Breast epithelium (tissue), 4 donors: ENCODE data around the gene GPBP1L1. TPM values are rescaled to one million over a fixed set of nuclear protein-coding genes. Genes with fewer than 3 reads are reported as not detected.
A peak's percentile ranks its signal among the peaks of the same experiment; 100 is the strongest.

Experiments
- DNase-seq, 2 donors: peaks; one replicate each; pipeline ENCODE4 v3.0.0-alpha.2; 2019; ENCODE audit warnings: low spot score in 2 of 2
- H3K27ac ChIP-seq, 2 donors: fragments of 200-600 bp; sonication (generic) in 1 of 2; one replicate each; pipeline ENCODE4 v1.5.1; 2016 to 2019; ENCODE audit warnings: mild to moderate bottlenecking in 1 of 2
- H3K27me3 ChIP-seq, 2 donors: fragments of 200-600 bp; sonication (generic) in 1 of 2; one replicate each; pipeline versions ENCODE4 v1.5.1 to v1.6.0; 2017 to 2019; ENCODE audit warnings: control low read depth in 1 of 2, mild to moderate bottlenecking in 1 of 2
- H3K36me3 ChIP-seq: fragments of 200-600 bp; one replicate; pipeline ENCODE4 v1.5.1; 2019
- H3K4me1 ChIP-seq, 2 donors: fragments of 200-600 bp; sonication (generic); one replicate each; pipeline ENCODE4 v1.5.1; 2016 to 2019; ENCODE audit warnings: control low read depth in 1 of 2
- H3K4me3 ChIP-seq, 3 donors: fragments of 200-600 bp; sonication (generic); 1 replicate in 2 of 3; 2 replicates in 1 of 3; pipeline ENCODE4 v1.5.1; 2016 to 2019; ENCODE audit warnings: mild to moderate bottlenecking in 3 of 3, moderate library complexity in 2 of 3
- H3K9me3 ChIP-seq, 2 donors: fragments of 200-600 bp; sonication (generic) in 1 of 2; one replicate each; pipeline ENCODE4 v1.5.1; 2016 to 2019; ENCODE audit warnings: control low read depth in 1 of 2
- POLR2A ChIP-seq: fragments of 450-650 bp; IDR thresholded peaks from one replicate; pipeline ENCODE4 v1.6.1; 2016; ENCODE audit warnings: antibody characterized with exemption, mild to moderate bottlenecking, moderate library complexity
- POLR2AphosphoS5 ChIP-seq, 3 donors: sonication (generic); formaldehyde crosslinking; IDR thresholded peaks; one replicate each; pipeline ENCODE4 v1.6.1; 2017; ENCODE audit warnings: antibody characterized with exemption in 3 of 3
- intact Hi-C: fragments of 100-400 bp; cut with DNase I; formaldehyde crosslinking; loops from one replicate; pipeline ENCODE4 v1.15.1; 2023; ENCODE audit warnings: low total_unique reads
- total RNA-seq, 3 donors: library from RNA; depleted of rRNA; stranded (reverse); fragments of >200 nt; gene quantifications; one replicate each; pipeline ENCODE4 v1.1.0, GENCODE V29; 2016
- TF ChIP-seq, protein P1 (sequence below), 3 donors: fragments of 450-650 bp; IDR thresholded peaks; one replicate each; pipeline ENCODE4 v1.5.1; 2016 to 2017; ENCODE audit warnings: antibody characterized with exemption in 3 of 3, mild to moderate bottlenecking in 3 of 3, moderate library complexity in 3 of 3

GPBP1L1 gene
- total RNA-seq, 3 donors from 2014 or later: 103 to 195 (median 114) TPM

DNA sequence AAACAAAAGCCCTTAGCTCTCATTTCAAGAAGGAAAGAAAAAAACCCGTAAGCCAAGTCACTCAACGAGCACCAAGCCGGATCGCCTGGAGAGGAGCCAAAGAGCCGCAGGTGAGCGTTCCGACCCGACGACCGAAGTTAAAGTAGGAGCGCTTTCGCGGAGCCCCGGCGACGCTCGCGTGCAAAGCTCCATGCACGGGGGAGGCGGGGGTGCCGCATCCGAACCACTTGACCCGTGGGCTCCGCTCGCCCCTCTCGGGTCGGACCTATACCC lies 382 bp downstream of the GPBP1L1 start:
- no peaks in the 10 kb centered on the region for H3K36me3 ChIP-seq
- no peaks in the 10 kb centered on the region for H3K27me3 ChIP-seq
- H3K27ac ChIP-seq: peak overlapping the region; percentile 98 to 100
- peaks cover 0 to 5% of the 10 kb centered on the region in 2 donors for H3K4me1 ChIP-seq
- intact Hi-C loops: loop anchor here (10.0 kb wide), 1 partner anchor 101 kb away; the partner anchor contains the start of gene NASP
- TF ChIP-seq, protein P1, sequence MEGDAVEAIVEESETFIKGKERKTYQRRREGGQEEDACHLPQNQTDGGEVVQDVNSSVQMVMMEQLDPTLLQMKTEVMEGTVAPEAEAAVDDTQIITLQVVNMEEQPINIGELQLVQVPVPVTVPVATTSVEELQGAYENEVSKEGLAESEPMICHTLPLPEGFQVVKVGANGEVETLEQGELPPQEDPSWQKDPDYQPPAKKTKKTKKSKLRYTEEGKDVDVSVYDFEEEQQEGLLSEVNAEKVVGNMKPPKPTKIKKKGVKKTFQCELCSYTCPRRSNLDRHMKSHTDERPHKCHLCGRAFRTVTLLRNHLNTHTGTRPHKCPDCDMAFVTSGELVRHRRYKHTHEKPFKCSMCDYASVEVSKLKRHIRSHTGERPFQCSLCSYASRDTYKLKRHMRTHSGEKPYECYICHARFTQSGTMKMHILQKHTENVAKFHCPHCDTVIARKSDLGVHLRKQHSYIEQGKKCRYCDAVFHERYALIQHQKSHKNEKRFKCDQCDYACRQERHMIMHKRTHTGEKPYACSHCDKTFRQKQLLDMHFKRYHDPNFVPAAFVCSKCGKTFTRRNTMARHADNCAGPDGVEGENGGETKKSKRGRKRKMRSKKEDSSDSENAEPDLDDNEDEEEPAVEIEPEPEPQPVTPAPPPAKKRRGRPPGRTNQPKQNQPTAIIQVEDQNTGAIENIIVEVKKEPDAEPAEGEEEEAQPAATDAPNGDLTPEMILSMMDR (IDR thresholded peaks at IDR 0.05): no peak
- TF ChIP-seq POLR2A (no peak), POLR2AphosphoS5 (IDR thresholded peaks at IDR 0.05) (no peak)
- H3K4me3 ChIP-seq: peak overlapping the region; percentile 87 to 91 (median 90)
- DNase-seq: peak; percentile 66 to 81
- H3K9me3 ChIP-seq: no peaks in the 10 kb centered on the region

DNA sequence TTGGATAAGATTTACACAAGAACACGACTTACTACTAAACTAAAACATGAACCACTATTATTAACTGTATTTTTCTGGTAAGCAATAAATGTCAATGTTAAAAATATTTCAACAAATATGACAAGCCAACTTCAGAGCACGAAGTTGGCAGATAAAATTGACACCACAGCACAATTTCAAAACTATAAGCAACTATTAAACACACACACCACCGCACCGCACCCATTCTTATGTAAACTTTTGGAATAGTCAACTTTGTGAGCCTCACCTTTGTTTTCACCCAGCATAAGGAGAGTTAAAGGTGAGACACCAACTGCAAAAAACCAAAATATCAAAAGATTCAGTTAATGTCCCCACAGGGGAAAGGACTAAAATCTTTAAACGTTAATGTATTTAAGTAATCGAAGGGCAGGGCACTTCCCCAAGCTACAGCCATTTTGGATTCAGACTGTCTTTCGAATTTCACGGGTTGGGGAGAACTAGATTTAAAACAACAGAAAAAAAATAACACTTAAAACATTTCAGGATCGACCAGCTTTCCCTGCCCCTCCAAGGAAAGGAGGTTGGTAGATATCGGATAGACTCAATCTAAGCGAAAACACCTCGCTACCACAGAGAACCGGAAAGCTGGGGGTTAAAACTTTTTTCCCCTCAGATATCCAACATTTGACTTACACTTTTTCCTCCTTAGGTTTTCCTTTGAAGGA lies 872 bp downstream of the GPBP1L1 start:
- peaks cover 0 to 5% of the 10 kb centered on the region in 2 donors for H3K4me1 ChIP-seq

DNA sequence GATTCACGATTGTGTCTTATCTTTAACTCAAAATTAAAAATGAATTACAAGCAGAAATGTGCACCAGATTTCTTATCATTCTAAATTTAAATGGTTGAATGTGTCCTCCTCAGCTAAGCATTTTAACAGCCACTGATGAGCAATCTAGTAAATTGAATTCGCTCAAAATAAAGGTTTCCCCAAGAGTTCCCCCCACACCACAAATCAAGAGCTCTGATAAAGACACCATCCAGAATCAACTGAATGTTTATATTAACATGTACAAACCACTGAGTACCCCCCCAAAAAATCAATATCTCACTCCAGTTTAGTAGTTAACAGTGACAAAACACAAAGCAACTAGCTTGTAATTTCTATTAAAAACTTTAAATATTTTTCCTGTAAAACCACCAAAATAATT lies 1.9 kb downstream of the GPBP1L1 start:
- no peak overlapping the region for H3K27ac ChIP-seq
- no peaks in the 10 kb centered on the region for H3K27me3 ChIP-seq
- H3K4me3 ChIP-seq: peak overlapping the region; percentile 87 to 91 (median 90)
- DNase-seq: no peak
- no peaks in the 10 kb centered on the region for H3K36me3 ChIP-seq
- peaks cover 0 to 6% of the 10 kb centered on the region in 2 donors for H3K4me1 ChIP-seq
- TF ChIP-seq POLR2A (no peak), POLR2AphosphoS5 (IDR thresholded peaks at IDR 0.05) (no peak)
- TF ChIP-seq, protein P1 (IDR thresholded peaks at IDR 0.05): no peak
- intact Hi-C loops: loop anchor here (10.0 kb wide), 1 partner anchor 100 kb away; the partner anchor contains the start of gene NASP
- no peaks in the 10 kb centered on the region for H3K9me3 ChIP-seq

More for the DNA sequence above, 872 bp downstream of the GPBP1L1 start:
- peak overlapping the region; percentile 98 to 100 for H3K27ac ChIP-seq
- H3K4me3 ChIP-seq: peak overlapping the region; percentile 87 to 91 (median 90)
- no peak for DNase-seq
- intact Hi-C loops: loop anchor here (10.0 kb wide), 1 partner anchor 101 kb away; the partner anchor contains the start of gene NASP
- TF ChIP-seq POLR2AphosphoS5 (IDR thresholded peaks at IDR 0.05) (no peak), POLR2A (no peak)
- TF ChIP-seq, protein P1 (IDR thresholded peaks at IDR 0.05): no peak
- no peaks in the 10 kb centered on the region for H3K27me3 ChIP-seq
- H3K9me3 ChIP-seq: no peaks in the 10 kb centered on the region
- no peaks in the 10 kb centered on the region for H3K36me3 ChIP-seq

DNA sequence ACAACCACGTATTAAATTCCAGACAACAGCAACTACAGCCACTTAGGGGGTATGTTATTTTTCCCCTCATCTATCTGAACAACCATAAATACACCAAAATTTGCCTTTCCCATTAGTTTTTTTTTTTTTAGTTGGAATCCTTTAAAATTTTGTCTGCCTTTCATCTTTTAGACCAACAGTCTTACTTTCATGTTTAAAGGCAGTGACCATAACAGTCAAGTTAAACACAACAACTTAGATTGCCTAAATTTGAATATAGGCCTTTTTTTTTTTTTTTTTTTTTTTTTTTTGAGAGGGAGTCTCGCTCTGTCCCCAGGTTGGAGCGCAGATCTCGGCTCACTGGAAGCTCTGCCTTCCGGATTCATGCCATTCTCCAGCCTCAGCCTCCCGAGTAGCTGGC lies 3.4 kb downstream of the GPBP1L1 start:
- H3K36me3 ChIP-seq: no peaks in the 10 kb centered on the region
- H3K4me1 ChIP-seq: peaks cover 0 to 8% of the 10 kb centered on the region in 2 donors
- no peaks in the 10 kb centered on the region for H3K9me3 ChIP-seq
- intact Hi-C loops: loop anchor here (10.0 kb wide), 1 partner anchor 98 kb away; the partner anchor contains the start of gene NASP
- TF ChIP-seq POLR2AphosphoS5 (IDR thresholded peaks at IDR 0.05) (no peak), POLR2A (no peak)
- TF ChIP-seq, protein P1 (IDR thresholded peaks at IDR 0.05): no peak
- H3K27me3 ChIP-seq: no peaks in the 10 kb centered on the region
- no peak for DNase-seq
- H3K27ac ChIP-seq: peak overlapping the region in 1 of 2 donors; percentile 48
- H3K4me3 ChIP-seq: no peak overlapping the region

DNA sequence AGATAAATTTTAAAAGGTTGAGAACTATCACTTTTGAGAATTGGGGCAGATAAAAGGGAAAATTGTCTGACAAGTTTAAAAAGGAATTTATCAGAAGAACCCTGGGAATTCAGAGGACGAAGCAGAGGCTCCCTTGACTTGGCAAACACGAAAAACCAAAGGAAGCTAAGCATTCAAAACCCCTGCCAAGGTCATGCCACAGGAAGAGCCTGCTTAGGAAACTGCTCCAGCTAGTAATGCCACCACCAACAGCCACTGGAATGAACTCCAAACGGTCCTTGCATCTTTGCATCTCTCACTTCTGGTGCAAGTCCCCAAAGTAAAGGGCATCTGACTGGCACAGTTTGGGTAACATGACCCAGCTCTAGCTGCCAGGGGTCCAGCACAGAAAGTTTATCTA lies 7.2 kb downstream of the GPBP1L1 start:
- no peaks in the 10 kb centered on the region for H3K27me3 ChIP-seq
- H3K36me3 ChIP-seq: no peaks in the 10 kb centered on the region
- no peak overlapping the region for H3K4me3 ChIP-seq
- DNase-seq: no peak
- TF ChIP-seq POLR2AphosphoS5 (IDR thresholded peaks at IDR 0.05): no peak
- TF ChIP-seq, protein P1 (IDR thresholded peaks at IDR 0.05): no peak
- no peak for TF ChIP-seq POLR2A
- peak overlapping the region in 1 of 2 donors; percentile 14 for H3K27ac ChIP-seq
- intact Hi-C loops: no loop called here
- no peaks in the 10 kb centered on the region for H3K9me3 ChIP-seq
- H3K4me1 ChIP-seq: peaks cover 0 to 8% of the 10 kb centered on the region in 2 donors
